GM12878 (cell line): ENCODE results near the gene SRXN1. TPM values are rescaled to one million over a fixed set of nuclear protein-coding genes. Genes with fewer than 3 reads are reported as not detected.

Experiments used
- BHLHE40 ChIP-seq, 2 experiments: fragments of 450-650 bp in 1 of 2; IDR thresholded peaks; 2 replicates each; pipeline ENCODE4 v1.6.1; 2011 to 2017; ENCODE audit warnings: low read depth in 2 of 2, borderline replicate concordance in 1 of 2, improper control_type of control experiment in 1 of 2, low read length in 1 of 2, mild to moderate bottlenecking in 1 of 2
- HDAC2 ChIP-seq: fragments of 200-600 bp; sonication (generic); IDR thresholded peaks from 2 replicates; pipeline ENCODE4 v1.6.1; 2017
- JUND ChIP-seq: IDR thresholded peaks from 2 replicates; pipeline ENCODE4 v1.6.1; 2012; ENCODE audit warnings: low read depth, mild to moderate bottlenecking, low read length, improper control_type of control experiment, moderate library complexity
- NFIC ChIP-seq: IDR thresholded peaks from 2 replicates; pipeline ENCODE4 v1.6.1; 2012; ENCODE audit warnings: low read depth, mild to moderate bottlenecking, inconsistent platforms, low read length, moderate library complexity
- NFYA ChIP-seq: IDR thresholded peaks from 2 replicates; pipeline ENCODE4 v1.6.1; 2011; ENCODE audit warnings: low read depth, mild to moderate bottlenecking, low read length, improper control_type of control experiment, borderline replicate concordance
- NRF1 ChIP-seq: conservative IDR thresholded peaks from 2 replicates; pipeline ENCODE4 v1.6.1; 2011; ENCODE audit warnings: mild to moderate bottlenecking, low read depth, low read length, improper control_type of control experiment
- PAX5 ChIP-seq: IDR thresholded peaks from 2 replicates; pipeline ENCODE4 v1.6.1; 2011; ENCODE audit warnings: low read depth, low read length, borderline replicate concordance
- POLR2AphosphoS2 ChIP-seq: IDR thresholded peaks from 2 replicates; pipeline ENCODE4 v1.6.1; 2011; ENCODE audit warnings: low read depth, mild to moderate bottlenecking, low read length, improper control_type of control experiment, moderate library complexity
- RELA ChIP-seq: fragments of 450-650 bp; IDR thresholded peaks from 2 replicates; pipeline ENCODE4 v1.8.0; 2014; ENCODE audit warnings: borderline replicate concordance; ENCODE audit not compliant: partially characterized antibody
- RUNX3 ChIP-seq: IDR thresholded peaks from 2 replicates; pipeline ENCODE4 v1.6.1; 2012; ENCODE audit warnings: low read length, inconsistent platforms
- SIX5 ChIP-seq: IDR thresholded peaks from 2 replicates; pipeline ENCODE4 v1.6.1; 2011; ENCODE audit warnings: mild to moderate bottlenecking, low read depth, low read length, moderate library complexity; ENCODE audit not compliant: severe bottlenecking
- SP1 ChIP-seq: IDR thresholded peaks from one replicate; pipeline ENCODE4 v1.6.1; 2011; ENCODE audit warnings: low read depth, low read length
- STAT3 ChIP-seq: IDR thresholded peaks from 2 replicates; pipeline ENCODE4 v1.6.1; 2011; ENCODE audit warnings: low read depth, low read length, improper control_type of control experiment
- TCF12 ChIP-seq: IDR thresholded peaks from 2 replicates; pipeline ENCODE4 v1.6.1; 2011; ENCODE audit warnings: low read depth, mild to moderate bottlenecking, low read length
- ZBED1 ChIP-seq: IDR thresholded peaks from 2 replicates; pipeline ENCODE4 v1.6.1; 2016; ENCODE audit warnings: borderline replicate concordance
- ZNF592 ChIP-seq: fragments of 450-650 bp; IDR thresholded peaks from 2 replicates; pipeline ENCODE4 v1.6.1; 2017; ENCODE audit warnings: mild to moderate bottlenecking, moderate library complexity
- ZNF622 ChIP-seq: fragments of 450-650 bp; IDR thresholded peaks from 2 replicates; pipeline ENCODE4 v1.6.1; 2017; ENCODE audit warnings: mild to moderate bottlenecking, inconsistent platforms
- ZNF687 ChIP-seq: fragments of 450-650 bp; IDR thresholded peaks from 2 replicates; pipeline ENCODE4 v1.6.1; 2017; ENCODE audit warnings: mild to moderate bottlenecking, moderate library complexity
- polyA plus RNA-seq, 11 experiments: library from polyadenylated mRNA; depleted of rRNA in 4 of 11; unstranded in 6 of 11; stranded (reverse) in 5 of 11; fragments of >200 nt; fragmentation: Nextera tagmentation in 4 of 11; fragmentation: Illumina TruSeq in 1 of 11; extraction: Ambion mirVana in 4 of 11; extraction: Trizol in 1 of 11; gene quantifications; 1 replicate in 1 of 11; 2 replicates in 10 of 11; pipeline versions ENCODE4 v1.2.1 to v1.2.3, GENCODE V29; 2011 to 2016; ENCODE audit warnings: inconsistent platforms in 2 of 11, missing spikeins in 2 of 11, low read depth in 1 of 11
- total RNA-seq, 4 experiments: library from RNA; depleted of rRNA in 3 of 4; stranded (reverse); fragments of >200 nt in 3 of 4; fragmentation: Illumina TruSeq in 1 of 4; extraction: Trizol in 1 of 4; gene quantifications; 2 replicates each; pipeline versions ENCODE4 v1.2.1 to v1.2.3, GENCODE V29; 2013 to 2021
- TF ChIP-seq, protein P1 (sequence below): IDR thresholded peaks from 2 replicates; pipeline ENCODE4 v1.6.1; 2012; ENCODE audit warnings: mild to moderate bottlenecking, low read depth, low read length

The SRXN1 gene
- total and polyA plus RNA-seq, 10 of the 15 experiments (the other 5 are each of a cell fraction or from before 2014, with no cell fraction given): 4.1 to 20.5 (median 15.6) TPM

DNA sequence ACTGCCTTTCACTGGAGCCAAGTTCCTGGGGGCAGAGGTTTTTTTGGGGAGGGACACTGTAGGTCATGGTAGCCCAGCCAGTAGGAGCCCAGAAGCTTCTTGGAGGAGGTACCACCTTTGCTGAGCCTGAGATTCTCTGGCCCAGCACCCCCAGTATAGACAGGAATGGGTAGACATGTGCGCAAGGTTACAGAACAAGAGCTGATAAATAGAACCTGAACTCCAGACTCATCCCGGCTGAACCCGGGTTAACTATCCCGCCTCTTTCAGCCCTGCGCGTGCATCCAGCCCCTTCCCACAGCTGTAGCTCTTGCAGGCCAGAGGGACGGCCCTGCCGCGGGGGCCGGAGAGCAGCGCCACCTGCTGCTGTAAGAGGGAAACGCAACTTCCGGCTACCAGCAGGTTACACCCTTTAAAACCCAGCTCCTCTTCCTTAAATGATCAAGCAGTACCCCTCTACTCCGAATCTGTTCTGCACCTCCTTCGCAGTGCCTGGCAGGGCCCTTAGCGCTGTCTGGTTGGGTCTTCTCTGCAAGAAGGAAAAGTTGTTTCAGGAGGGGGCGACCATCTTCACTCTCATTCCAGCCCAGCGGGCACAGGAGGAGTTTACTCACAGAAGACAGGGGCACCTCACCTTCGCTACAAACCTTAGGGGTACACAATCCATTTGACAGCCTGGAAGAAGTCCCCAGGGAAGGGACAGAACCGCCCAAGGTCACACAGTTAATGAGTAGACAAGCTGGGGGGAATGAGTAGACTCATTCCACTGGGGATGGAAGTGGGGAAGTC, 7.5 kb downstream of the SRXN1 start (continued):
- TF ChIP-seq PAX5 (no peak), POLR2AphosphoS2 (no peak), NRF1 (no peak), ZBED1 (no peak), ZNF622 (no peak), ZNF592 (no peak), STAT3 (no peak), ZNF687 (no peak), SP1 (no peak), NFIC (no peak), RELA (no peak), NFYA (no peak), RUNX3 (0 out of 2 replicates have a peak, but pooled peaks have one; percentile 18), BHLHE40 (IDR thresholded peaks at IDR 0.05; ENCODE audit: borderline replicate concordance in 1 of 2, low read depth in 2 of 2, low read length in 1 of 2) (peak; percentile 27 to 39; a peak in 1 of 4 replicates), JUND (no peak), HDAC2 (no peak), TCF12 (no peak), SIX5 (no peak)
- TF ChIP-seq, protein P1, sequence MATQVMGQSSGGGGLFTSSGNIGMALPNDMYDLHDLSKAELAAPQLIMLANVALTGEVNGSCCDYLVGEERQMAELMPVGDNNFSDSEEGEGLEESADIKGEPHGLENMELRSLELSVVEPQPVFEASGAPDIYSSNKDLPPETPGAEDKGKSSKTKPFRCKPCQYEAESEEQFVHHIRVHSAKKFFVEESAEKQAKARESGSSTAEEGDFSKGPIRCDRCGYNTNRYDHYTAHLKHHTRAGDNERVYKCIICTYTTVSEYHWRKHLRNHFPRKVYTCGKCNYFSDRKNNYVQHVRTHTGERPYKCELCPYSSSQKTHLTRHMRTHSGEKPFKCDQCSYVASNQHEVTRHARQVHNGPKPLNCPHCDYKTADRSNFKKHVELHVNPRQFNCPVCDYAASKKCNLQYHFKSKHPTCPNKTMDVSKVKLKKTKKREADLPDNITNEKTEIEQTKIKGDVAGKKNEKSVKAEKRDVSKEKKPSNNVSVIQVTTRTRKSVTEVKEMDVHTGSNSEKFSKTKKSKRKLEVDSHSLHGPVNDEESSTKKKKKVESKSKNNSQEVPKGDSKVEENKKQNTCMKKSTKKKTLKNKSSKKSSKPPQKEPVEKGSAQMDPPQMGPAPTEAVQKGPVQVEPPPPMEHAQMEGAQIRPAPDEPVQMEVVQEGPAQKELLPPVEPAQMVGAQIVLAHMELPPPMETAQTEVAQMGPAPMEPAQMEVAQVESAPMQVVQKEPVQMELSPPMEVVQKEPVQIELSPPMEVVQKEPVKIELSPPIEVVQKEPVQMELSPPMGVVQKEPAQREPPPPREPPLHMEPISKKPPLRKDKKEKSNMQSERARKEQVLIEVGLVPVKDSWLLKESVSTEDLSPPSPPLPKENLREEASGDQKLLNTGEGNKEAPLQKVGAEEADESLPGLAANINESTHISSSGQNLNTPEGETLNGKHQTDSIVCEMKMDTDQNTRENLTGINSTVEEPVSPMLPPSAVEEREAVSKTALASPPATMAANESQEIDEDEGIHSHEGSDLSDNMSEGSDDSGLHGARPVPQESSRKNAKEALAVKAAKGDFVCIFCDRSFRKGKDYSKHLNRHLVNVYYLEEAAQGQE: no peak
